ENCODE data around the gene MBNL1.

Gene MBNL1

GRCh38 chr3:152377184-152377570 lies 108.4 kb downstream of the MBNL1 start:
- H3K27ac ChIP-seq: no peak overlapping the region
- TF ChIP-seq CTCF (IDR thresholded peaks at IDR 0.05) (no peak), ZFX (IDR thresholded peaks at IDR 0.05; ENCODE audit: borderline replicate concordance) (no peak)

GRCh38 chr3:152379415-152380042 lies 110.8 kb downstream of the MBNL1 start:
- no peak overlapping the region for H3K27ac ChIP-seq
- TF ChIP-seq ZFX (IDR thresholded peaks at IDR 0.05; ENCODE audit: borderline replicate concordance): no peak
- no peak for TF ChIP-seq CTCF (IDR thresholded peaks at IDR 0.05)

- H3K27ac ChIP-seq: no peak overlapping the region
- no peak for TF ChIP-seq ZFX (IDR thresholded peaks at IDR 0.05; ENCODE audit: borderline replicate concordance)
- no peak for TF ChIP-seq CTCF (IDR thresholded peaks at IDR 0.05)
Observed at GRCh38 chr3:152380043-152380442, 111.3 kb downstream of the MBNL1 start.

GRCh38 chr3:152381881-152382295 lies 113.2 kb downstream of the MBNL1 start:
- no peak overlapping the region for H3K27ac ChIP-seq
- no peak for TF ChIP-seq CTCF (IDR thresholded peaks at IDR 0.05)

GRCh38 chr3:152382312-152383135 lies 113.8 kb downstream of the MBNL1 start:
- H3K27ac ChIP-seq: no peak overlapping the region
- TF ChIP-seq CTCF (IDR thresholded peaks at IDR 0.05) (no peak), ZFX (IDR thresholded peaks at IDR 0.05; ENCODE audit: borderline replicate concordance) (no peak)

GRCh38 chr3:152383136-152383606 lies 114.4 kb downstream of the MBNL1 start:
- no peak overlapping the region for H3K27ac ChIP-seq
- TF ChIP-seq CTCF (IDR thresholded peaks at IDR 0.05) (no peak), ZFX (IDR thresholded peaks at IDR 0.05; ENCODE audit: borderline replicate concordance) (no peak)

GRCh38 chr3:152384412-152384811 lies 115.7 kb downstream of the MBNL1 start:
- no peak overlapping the region for H3K27ac ChIP-seq

More at GRCh38 chr3:152384412-152384811, 115.7 kb downstream of the MBNL1 start:
- TF ChIP-seq ZFX (IDR thresholded peaks at IDR 0.05; ENCODE audit: borderline replicate concordance) (no peak), CTCF (IDR thresholded peaks at IDR 0.05) (no peak)
